Activated CD8-positive, alpha-beta T cell treated with anti-CD3 and anti-CD28 coated beads for 36 hours (primary cell): ENCODE results near the gene LITAF. TPM values are rescaled to one million over a fixed set of nuclear protein-coding genes. Genes with fewer than 3 reads are reported as not detected.
"Not testable (repeated sequence)": the region's sequence is repeated elsewhere in the genome, so short reads cannot be mapped to it uniquely, and the experiment has no call there.

ENCODE experiments used
- ATAC-seq: fragments of 200-7000 bp; cut with Tn5 transposase; one replicate; pipeline ENCODE4 v1.10.0; 2021; ENCODE audit warnings: mild to moderate bottlenecking, moderate library complexity
- CTCF ChIA-PET: fragments of 350-600 bp; sonication (Branson Sonifier 250); formaldehyde crosslinking; loops from one replicate; lab custom pipeline; 2021; ENCODE audit warnings: antibody characterized with exemption; lab: Charles Lee
- POLR2A ChIA-PET: fragments of 350-600 bp; sonication (Branson Sonifier 250); formaldehyde crosslinking; loops from one replicate; lab custom pipeline; 2021; ENCODE audit warnings: antibody characterized with exemption; lab: Charles Lee
- DNase-seq: peaks from one replicate; pipeline ENCODE4 v3.0.0-alpha.2; 2020
- H3K27ac Mint-ChIP-seq: one replicate; pipeline ENCODE4 v1.8.0; 2021; ENCODE audit warnings: mild to moderate bottlenecking, mixed read lengths
- H3K27me3 Mint-ChIP-seq: one replicate; pipeline ENCODE4 v1.8.0; 2021; ENCODE audit warnings: mixed read lengths
- H3K36me3 Mint-ChIP-seq: one replicate; pipeline ENCODE4 v1.8.0; 2021; ENCODE audit warnings: low read depth, mixed read lengths
- H3K4me1 Mint-ChIP-seq: one replicate; pipeline ENCODE4 v1.8.0; 2021; ENCODE audit warnings: low read depth, mixed read lengths
- H3K4me3 Mint-ChIP-seq: one replicate; pipeline ENCODE4 v1.8.0; 2021; ENCODE audit warnings: mild to moderate bottlenecking, moderate library complexity, mixed read lengths
- H3K9me3 Mint-ChIP-seq: one replicate; pipeline ENCODE4 v1.8.0; 2021; ENCODE audit warnings: mixed read lengths
- intact Hi-C: fragments of 100-400 bp; cut with micrococcal nuclease; formaldehyde crosslinking; loops from one replicate; pipeline ENCODE4 v1.10.0; 2022
- total RNA-seq, 2 experiments: library from RNA; stranded (reverse); gene quantifications; one replicate each; pipeline ENCODE4 v1.2.3, GENCODE V29; 2021
- TF ChIP-seq, protein P1 (sequence below): fragments of 200-600 bp; IDR thresholded peaks from one replicate; pipeline ENCODE4 v1.8.0; 2022; ENCODE audit warnings: antibody characterized with exemption, mild to moderate bottlenecking

Gene LITAF
- total RNA-seq, 2 experiments from 2014 or later: 108 to 110 TPM

DNA sequence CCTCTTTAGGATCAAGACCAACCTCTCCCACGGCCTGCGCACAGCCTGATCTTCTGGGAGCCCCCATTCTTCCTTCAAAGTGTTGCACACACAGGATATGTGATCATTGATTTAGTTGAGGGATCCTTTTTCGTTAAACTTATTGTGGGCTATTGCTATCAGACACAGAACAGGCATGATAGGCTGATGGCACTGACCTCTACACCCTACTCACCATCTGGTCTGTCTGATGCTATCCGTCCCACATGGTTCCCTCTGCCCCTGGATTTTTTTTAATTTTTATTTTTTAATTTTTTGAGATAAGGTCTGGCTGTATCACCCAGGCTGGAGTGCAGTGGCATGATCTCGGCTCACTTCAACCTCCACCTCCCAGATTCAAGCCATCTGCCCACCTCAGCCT lies 19.2 kb upstream of the LITAF start:
- H3K4me3 Mint-ChIP-seq: no peak overlapping the region
- H3K27me3 Mint-ChIP-seq: no peaks in the 10 kb centered on the region
- DNase-seq: no peak
- ATAC-seq: no peak
- no peaks in the 10 kb centered on the region for H3K36me3 Mint-ChIP-seq
- no peaks in the 10 kb centered on the region for H3K9me3 Mint-ChIP-seq
- peaks cover 4% of the 10 kb centered on the region for H3K4me1 Mint-ChIP-seq
- intact Hi-C loops: no loop called here
- ChIA-PET CTCF (no interaction called here), POLR2A (interaction anchor here (1.2 to 1.8 kb wide), 2 partner anchors 16 to 24 kb away, joined by 5 read pairs; no protein-coding TSS in a partner anchor)
- TF ChIP-seq, protein P1, sequence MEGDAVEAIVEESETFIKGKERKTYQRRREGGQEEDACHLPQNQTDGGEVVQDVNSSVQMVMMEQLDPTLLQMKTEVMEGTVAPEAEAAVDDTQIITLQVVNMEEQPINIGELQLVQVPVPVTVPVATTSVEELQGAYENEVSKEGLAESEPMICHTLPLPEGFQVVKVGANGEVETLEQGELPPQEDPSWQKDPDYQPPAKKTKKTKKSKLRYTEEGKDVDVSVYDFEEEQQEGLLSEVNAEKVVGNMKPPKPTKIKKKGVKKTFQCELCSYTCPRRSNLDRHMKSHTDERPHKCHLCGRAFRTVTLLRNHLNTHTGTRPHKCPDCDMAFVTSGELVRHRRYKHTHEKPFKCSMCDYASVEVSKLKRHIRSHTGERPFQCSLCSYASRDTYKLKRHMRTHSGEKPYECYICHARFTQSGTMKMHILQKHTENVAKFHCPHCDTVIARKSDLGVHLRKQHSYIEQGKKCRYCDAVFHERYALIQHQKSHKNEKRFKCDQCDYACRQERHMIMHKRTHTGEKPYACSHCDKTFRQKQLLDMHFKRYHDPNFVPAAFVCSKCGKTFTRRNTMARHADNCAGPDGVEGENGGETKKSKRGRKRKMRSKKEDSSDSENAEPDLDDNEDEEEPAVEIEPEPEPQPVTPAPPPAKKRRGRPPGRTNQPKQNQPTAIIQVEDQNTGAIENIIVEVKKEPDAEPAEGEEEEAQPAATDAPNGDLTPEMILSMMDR: no peak
- H3K27ac Mint-ChIP-seq: no peak overlapping the region

DNA sequence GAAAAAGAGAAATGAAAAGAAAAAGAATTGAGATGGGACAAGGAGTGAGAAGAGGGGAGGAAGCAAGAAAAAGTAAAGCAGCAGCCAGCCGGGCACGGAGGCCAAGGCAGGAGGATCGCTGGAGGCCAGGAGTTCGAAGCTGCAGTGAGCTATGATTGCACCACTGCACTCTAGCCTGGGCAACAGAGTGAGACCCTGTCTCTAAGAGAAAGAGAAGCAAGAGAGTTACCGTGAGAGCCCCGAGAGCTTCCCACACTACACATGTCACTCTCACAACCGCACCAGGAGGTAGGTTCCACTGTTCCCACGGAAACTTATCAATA lies 18.8 kb upstream of the LITAF start:
- ChIA-PET POLR2A (interaction anchor here (1.2 to 1.8 kb wide), 2 partner anchors 17 to 24 kb away, joined by 5 read pairs; no protein-coding TSS in a partner anchor), CTCF (no interaction called here)
- Mint-ChIP-seq H3K27ac (no peak overlapping the region), H3K4me1 (peaks cover 4% of the 10 kb centered on the region), H3K36me3 (no peaks in the 10 kb centered on the region), H3K4me3 (no peak overlapping the region), H3K9me3 (no peaks in the 10 kb centered on the region), H3K27me3 (no peaks in the 10 kb centered on the region)
- no peak for DNase-seq
- ATAC-seq: no peak
- intact Hi-C loops: no loop called here
- TF ChIP-seq, protein P1: no peak

DNA sequence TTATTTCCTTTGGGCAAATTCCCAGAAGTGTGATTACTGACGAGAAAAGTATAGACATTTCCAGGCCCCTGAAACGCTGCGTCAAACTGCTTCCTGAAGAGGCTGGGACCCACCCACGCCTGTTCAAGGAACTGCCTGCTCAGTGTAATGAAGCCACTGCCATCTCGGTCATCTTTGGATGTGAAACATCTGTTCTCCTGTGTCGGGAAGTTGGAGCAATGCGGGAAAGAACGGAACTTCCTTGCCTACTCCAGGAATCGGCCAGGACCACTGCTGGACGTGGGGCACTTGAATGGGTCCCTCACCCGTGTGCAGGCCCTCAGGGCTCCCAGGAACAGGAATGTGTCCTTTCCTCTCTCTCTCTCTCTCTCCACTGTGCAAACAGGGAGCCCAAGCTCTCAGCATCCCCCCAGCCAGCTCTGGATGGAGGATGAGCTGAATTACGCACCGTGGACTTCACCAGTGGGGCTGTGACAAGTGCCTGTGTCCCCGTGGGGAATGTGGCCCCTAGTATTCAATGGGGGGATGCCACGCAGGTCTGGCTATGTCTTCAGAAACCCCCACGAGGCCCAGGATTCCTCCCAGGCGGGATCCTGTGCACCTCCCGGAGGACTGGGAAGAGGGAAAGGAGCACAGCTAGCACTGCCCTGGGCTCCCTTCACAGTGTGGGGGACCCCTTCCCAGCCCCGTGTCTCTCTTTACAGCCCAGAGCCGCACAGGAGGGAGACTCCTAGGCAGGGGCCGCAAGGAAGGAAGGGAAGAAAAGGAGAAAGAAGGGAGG lies 18.3 kb upstream of the LITAF start:
- DNase-seq (no peak), ATAC-seq (no peak)
- CTCF ChIA-PET: no interaction called here
- H3K9me3 Mint-ChIP-seq: no peaks in the 10 kb centered on the region
- POLR2A ChIA-PET: interaction anchor here (1.2 kb wide), 1 partner anchor 23 kb away, joined by 5 read pairs; no protein-coding TSS in a partner anchor
- TF ChIP-seq, protein P1: no peak
- no peak overlapping the region for H3K4me3 Mint-ChIP-seq
- no peaks in the 10 kb centered on the region for H3K27me3 Mint-ChIP-seq
- no peak overlapping the region for H3K27ac Mint-ChIP-seq
- intact Hi-C loops: no loop called here
- H3K4me1 Mint-ChIP-seq: peaks cover 4% of the 10 kb centered on the region
- H3K36me3 Mint-ChIP-seq: no peaks in the 10 kb centered on the region

DNA sequence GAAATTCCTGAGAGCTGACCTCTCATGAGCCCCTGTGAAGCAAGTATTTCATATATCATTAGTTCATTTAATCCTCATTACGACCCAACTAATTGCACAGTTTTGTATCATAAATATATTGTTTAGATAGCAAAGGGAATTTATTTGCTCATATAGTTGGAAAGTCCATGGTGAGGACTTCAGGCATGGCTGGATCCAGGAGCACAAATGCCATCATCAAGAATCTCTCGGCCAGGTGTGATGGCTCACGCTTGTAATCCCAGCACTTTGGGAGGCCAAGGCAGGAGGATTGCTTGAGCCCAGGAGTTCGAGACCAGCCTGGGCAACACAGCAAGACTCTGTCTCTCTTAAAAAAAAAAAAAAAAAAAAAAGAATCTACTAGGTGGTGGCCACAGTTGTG lies 17.6 kb upstream of the LITAF start:
- POLR2A ChIA-PET, intact Hi-C loops, ATAC-seq, H3K4me1 Mint-ChIP-seq, H3K27me3 Mint-ChIP-seq, H3K36me3 Mint-ChIP-seq, H3K27ac Mint-ChIP-seq, DNase-seq, H3K4me3 Mint-ChIP-seq, H3K9me3 Mint-ChIP-seq: not testable (repeated sequence)
- CTCF ChIA-PET: interaction anchor here (1.1 kb wide), 1 partner anchor 22 kb away, joined by 3 read pairs; no protein-coding TSS in a partner anchor

DNA sequence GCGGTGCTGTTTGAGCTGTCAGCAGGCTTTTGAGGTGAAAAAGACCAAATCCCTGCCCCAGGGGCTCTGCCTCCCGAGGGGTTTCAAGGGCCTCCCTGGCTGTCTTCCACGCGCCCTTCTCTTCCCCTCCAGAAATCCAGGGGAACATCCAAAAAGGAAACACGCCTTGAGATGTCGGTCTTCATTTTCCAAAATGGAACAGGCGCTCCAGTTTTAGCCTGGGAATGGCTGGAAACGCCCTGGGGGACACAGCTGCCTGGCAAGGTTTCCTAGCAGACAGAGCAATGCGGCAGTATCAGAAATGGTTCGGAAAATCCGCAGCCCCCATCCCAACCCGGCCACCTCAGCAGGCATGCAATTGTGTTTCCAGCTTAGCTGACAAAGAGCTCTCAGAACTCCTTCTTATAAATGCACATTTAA lies 16.6 kb upstream of the LITAF start:
- CTCF ChIA-PET: interaction anchor here (1.1 to 1.5 kb wide), 2 partner anchors 16 to 21 kb away, joined by 3 read pairs; no protein-coding TSS in a partner anchor

More for the DNA sequence above, 16.6 kb upstream of the LITAF start:
- POLR2A ChIA-PET: interaction anchor here (0.9 kb wide), 1 partner anchor 19 kb away, joined by 3 read pairs; no protein-coding TSS in a partner anchor
- H3K4me3 Mint-ChIP-seq: no peak overlapping the region
- H3K4me1 Mint-ChIP-seq: peaks cover 2% of the 10 kb centered on the region
- no peaks in the 10 kb centered on the region for H3K27me3 Mint-ChIP-seq
- DNase-seq (no peak), ATAC-seq (no peak)
- intact Hi-C loops: no loop called here
- no peaks in the 10 kb centered on the region for H3K36me3 Mint-ChIP-seq
- TF ChIP-seq, protein P1: no peak
- H3K27ac Mint-ChIP-seq: no peak overlapping the region
- no peaks in the 10 kb centered on the region for H3K9me3 Mint-ChIP-seq
